GM21515 (cell line): ENCODE measurements around the gene IFIT2.
"Not testable (repeated sequence)": the region's sequence is repeated elsewhere in the genome, so short reads cannot be mapped to it uniquely, and the experiment has no call there.

Source experiments
- ATAC-seq: cut with Tn5 transposase; IDR thresholded peaks from one replicate; pipeline ENCODE4 v1.9.1; 2021; ENCODE audit not compliant: unreplicated experiment

Gene IFIT2

GRCh38 chr10:89279421-89279869, 22.4 kb upstream of the IFIT2 start:
- no peak for ATAC-seq

GRCh38 chr10:89280508-89280907, 21.3 kb upstream of the IFIT2 start:
- ATAC-seq = no peak

- ATAC-seq = no peak
These were observed 20.0 kb upstream of the IFIT2 start for GRCh38 chr10:89281606-89282395.

GRCh38 chr10:89283025-89283935, 18.6 kb upstream of the IFIT2 start:
- ATAC-seq = no peak

GRCh38 chr10:89283936-89284475, 17.8 kb upstream of the IFIT2 start:
- no peak for ATAC-seq

- not testable (repeated sequence) for ATAC-seq
These were observed 17.1 kb upstream of the IFIT2 start for GRCh38 chr10:89284711-89285110.

DNA sequence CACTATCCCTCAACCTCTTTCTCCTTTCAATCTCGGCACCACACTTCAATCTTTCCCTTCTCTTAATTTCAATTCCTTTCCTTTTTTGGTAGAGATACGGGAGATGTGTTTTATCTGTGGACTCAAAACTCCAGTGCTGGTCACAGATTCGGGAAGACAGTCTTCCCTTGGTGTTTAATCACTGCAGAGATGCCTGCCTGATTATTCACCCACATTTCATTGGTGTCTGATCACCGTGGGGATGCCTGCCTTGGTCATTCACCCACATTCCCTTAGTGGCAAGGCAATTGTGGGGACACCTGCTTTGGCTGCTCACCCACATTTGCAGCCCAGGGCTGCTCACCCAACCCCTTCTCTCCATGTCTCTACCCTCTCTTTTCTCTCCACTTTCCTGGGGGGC, 16.5 kb upstream of the IFIT2 start:
- not testable (repeated sequence) for ATAC-seq

GRCh38 chr10:89294721-89295239, 7.1 kb upstream of the IFIT2 start:
- ATAC-seq = no peak

DNA sequence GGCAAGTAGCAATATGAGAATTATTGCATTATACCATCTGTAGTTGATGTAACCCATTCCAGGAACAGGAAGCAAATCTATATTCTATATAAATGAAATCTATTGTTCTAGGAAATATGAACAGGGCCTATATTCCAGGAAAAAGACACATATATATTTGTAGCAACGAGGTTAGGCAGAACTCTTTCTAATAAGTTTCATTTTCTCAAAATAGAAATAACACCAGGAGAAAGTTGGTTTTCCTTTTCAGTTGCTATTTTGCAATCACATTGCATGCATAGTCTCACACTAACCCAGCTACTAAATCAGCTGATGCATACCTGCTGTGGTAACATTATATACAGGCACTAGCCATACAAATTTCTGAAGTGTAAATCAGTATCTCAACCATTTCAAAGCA, 6.2 kb upstream of the IFIT2 start:
- ATAC-seq = no peak

- ATAC-seq = no peak
These were observed 5.6 kb upstream of the IFIT2 start for GRCh38 chr10:89296220-89296648.

GRCh38 chr10:89297356-89297755, 4.5 kb upstream of the IFIT2 start:
- no peak for ATAC-seq

GRCh38 chr10:89297791-89298190, 4.1 kb upstream of the IFIT2 start:
- no peak for ATAC-seq

GRCh38 chr10:89299031-89299430, 2.8 kb upstream of the IFIT2 start:
- no peak for ATAC-seq

DNA sequence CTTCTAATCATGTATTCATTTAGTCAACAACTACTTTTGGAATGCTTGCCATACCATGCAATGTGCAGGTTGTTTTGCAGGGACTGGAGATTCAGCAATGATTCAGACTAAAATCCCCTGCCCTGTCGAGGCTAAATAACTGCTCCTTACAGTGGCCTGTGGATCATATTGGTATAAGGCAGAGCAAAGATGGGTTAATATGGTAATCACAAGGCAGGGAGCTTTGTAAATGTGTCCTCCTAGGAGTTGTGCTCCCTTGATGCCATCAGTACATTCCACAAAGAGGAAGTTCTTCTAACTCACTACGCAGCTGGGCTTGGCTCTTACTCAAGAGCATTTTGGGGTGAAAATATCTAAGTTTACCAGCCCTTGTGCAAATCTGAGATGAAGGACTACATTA, 614 bp upstream of the IFIT2 start:
- peak; percentile 27 for ATAC-seq

GRCh38 chr10:89302625-89303024, 779 bp downstream of the IFIT2 start:
- ATAC-seq = no peak

DNA sequence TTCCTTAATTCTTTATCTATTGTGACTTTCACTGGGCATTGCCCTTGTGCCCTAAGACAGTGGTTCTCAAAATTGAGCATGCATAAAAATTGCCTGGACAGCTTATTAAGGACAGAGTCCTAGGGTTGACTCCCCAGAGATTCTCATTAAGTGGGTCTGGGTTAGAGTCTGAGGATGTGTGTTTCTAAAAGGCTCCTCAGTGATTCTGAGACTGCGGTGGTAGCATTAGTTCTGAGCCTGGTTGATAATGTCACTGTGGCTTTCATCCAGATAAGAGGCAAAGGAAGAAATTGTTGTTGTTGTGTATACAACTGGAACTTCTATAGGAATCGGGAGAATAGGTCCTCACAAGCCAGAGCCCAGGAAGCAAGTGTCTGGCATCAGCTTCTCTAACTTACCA, 1.3 kb downstream of the IFIT2 start:
- no peak for ATAC-seq

DNA sequence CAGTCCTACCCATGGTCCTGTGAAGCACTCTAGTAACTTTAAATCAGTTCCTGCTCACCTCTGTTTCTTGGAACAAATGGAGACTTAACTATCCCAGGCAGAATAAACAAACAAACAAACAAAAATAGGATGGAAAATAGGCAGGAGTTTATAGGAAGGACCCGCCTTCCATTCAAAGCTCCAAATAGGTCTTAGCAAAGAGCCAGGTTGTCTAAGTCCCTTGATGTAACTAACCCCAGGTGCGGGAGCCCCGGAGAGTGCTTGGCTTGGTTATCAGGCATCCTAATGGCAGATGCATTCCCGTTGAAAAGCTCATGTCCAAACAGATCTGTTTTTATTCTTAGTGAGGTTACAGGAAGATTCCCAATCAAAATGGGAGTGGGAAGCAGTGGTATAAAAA, 2.2 kb downstream of the IFIT2 start:
- no peak for ATAC-seq

- ATAC-seq = no peak
These were observed 2.6 kb downstream of the IFIT2 start for GRCh38 chr10:89304446-89304845.

GRCh38 chr10:89304925-89305324, 3.1 kb downstream of the IFIT2 start:
- ATAC-seq = no peak

GRCh38 chr10:89305766-89306433, 4.1 kb downstream of the IFIT2 start:
- no peak for ATAC-seq
